Dedifferentiated amniotic fluid mesenchymal stem cell (primary cell): ENCODE results near the gene PCID2.
"Not testable (repeated sequence)": the region's sequence is repeated elsewhere in the genome, so short reads cannot be mapped to it uniquely, and the experiment has no call there.

Experiments
- DNase-seq: peaks from one replicate; pipeline ENCODE4 v3.0.0-alpha.2; 2016; ENCODE audit errors: extremely low spot score

Gene PCID2

GRCh38 chr13:113166266-113166665, 42.2 kb downstream of the PCID2 start:
- no peak for DNase-seq

- no peak for DNase-seq
Measured at GRCh38 chr13:113164492-113164891, 44.0 kb downstream of the PCID2 start.

GRCh38 chr13:113162783-113163685, 45.4 kb downstream of the PCID2 start:
- no peak for DNase-seq

- not testable (repeated sequence) for DNase-seq
Measured at GRCh38 chr13:113161975-113162374, 46.5 kb downstream of the PCID2 start.

GRCh38 chr13:113161433-113161832, 47.0 kb downstream of the PCID2 start:
- no peak for DNase-seq

- no peak for DNase-seq
Measured at GRCh38 chr13:113160983-113161382, 47.5 kb downstream of the PCID2 start.

- DNase-seq: no peak
Measured at GRCh38 chr13:113159701-113160100, 48.8 kb downstream of the PCID2 start.

GRCh38 chr13:113158946-113159345, 49.5 kb downstream of the PCID2 start:
- DNase-seq: no peak

GRCh38 chr13:113157929-113158747, 50.3 kb downstream of the PCID2 start, which contains the start of gene PROZ:
Gene PROZ (plus strand): TSS chr13:113158648. CDS start chr13:113158661, 13 bp downstream.
- DNase-seq: no peak

- DNase-seq: no peak
Measured at GRCh38 chr13:113157206-113157928, 51.1 kb downstream of the PCID2 start.

- DNase-seq: no peak
Measured at GRCh38 chr13:113155982-113156655, 52.4 kb downstream of the PCID2 start.

GRCh38 chr13:113155201-113155600, 53.3 kb downstream of the PCID2 start:
- no peak for DNase-seq

- peak; percentile 45 for DNase-seq
Measured at GRCh38 chr13:113153810-113154748, 54.4 kb downstream of the PCID2 start.

GRCh38 chr13:113152984-113153809, 55.3 kb downstream of the PCID2 start:
- DNase-seq: no peak

GRCh38 chr13:113152691-113152983, 55.8 kb downstream of the PCID2 start:
- DNase-seq: no peak

GRCh38 chr13:113151745-113152690, 56.5 kb downstream of the PCID2 start:
- DNase-seq: no peak

GRCh38 chr13:113150550-113151365, 57.7 kb downstream of the PCID2 start:
- DNase-seq: no peak
